GM12878 (cell line): Measurements from ENCODE around the gene FAM131B.

ENCODE experiments used
- CEBPB ChIP-seq, 2 experiments: fragments of 150-350 bp in 1 of 2; IDR thresholded peaks; 2 replicates each; pipeline ENCODE4 v1.6.1; 2012 to 2014; ENCODE audit warnings: low read depth in 2 of 2, low read length in 2 of 2, borderline replicate concordance in 1 of 2, inconsistent platforms in 1 of 2
- CTCF ChIP-seq, 3 experiments: IDR thresholded peaks in 2 of 3; conservative IDR thresholded peaks in 1 of 3; 2 replicates each; pipeline ENCODE4 v1.5.1; 2011; ENCODE audit warnings: low read depth in 3 of 3, low read length in 3 of 3, mild to moderate bottlenecking in 3 of 3, control low read depth in 2 of 3, moderate library complexity in 2 of 3, inconsistent platforms in 1 of 3, mixed read lengths in 1 of 3; ENCODE audit not compliant: control insufficient read depth in 2 of 3, insufficient read depth in 1 of 3; ENCODE audit errors: extremely low read depth in 1 of 3
- EP300 ChIP-seq, 2 experiments: fragments of 150-350 bp in 1 of 2; IDR thresholded peaks; 2 replicates each; pipeline ENCODE4 v1.6.1; 2011 to 2012; ENCODE audit warnings: low read depth in 2 of 2, low read length in 2 of 2, borderline replicate concordance in 1 of 2, improper control_type of control experiment in 1 of 2, inconsistent platforms in 1 of 2; ENCODE audit not compliant: control insufficient read depth in 1 of 2
- FOXK2 ChIP-seq: fragments of 450-650 bp; IDR thresholded peaks from 2 replicates; pipeline ENCODE4 v1.6.1; 2017; ENCODE audit warnings: mild to moderate bottlenecking, moderate library complexity
- HCFC1 ChIP-seq: fragments of 150-350 bp; IDR thresholded peaks from 2 replicates; pipeline ENCODE4 v1.6.1; 2014; ENCODE audit warnings: low read length
- JUND ChIP-seq: IDR thresholded peaks from 2 replicates; pipeline ENCODE4 v1.6.1; 2012; ENCODE audit warnings: low read depth, mild to moderate bottlenecking, low read length, improper control_type of control experiment, moderate library complexity
- POLR2AphosphoS2 ChIP-seq: IDR thresholded peaks from 2 replicates; pipeline ENCODE4 v1.6.1; 2011; ENCODE audit warnings: low read depth, mild to moderate bottlenecking, low read length, improper control_type of control experiment, moderate library complexity
- POLR2AphosphoS5 ChIP-seq: IDR thresholded peaks from 2 replicates; pipeline ENCODE4 v1.6.1; 2011; ENCODE audit warnings: mild to moderate bottlenecking, low read length, inconsistent platforms
- TF ChIP-seq, protein P1 (sequence below): fragments of 450-650 bp; IDR thresholded peaks from 2 replicates; pipeline ENCODE4 v1.6.1; 2016; ENCODE audit warnings: mild to moderate bottlenecking, moderate library complexity, borderline replicate concordance

DNA sequence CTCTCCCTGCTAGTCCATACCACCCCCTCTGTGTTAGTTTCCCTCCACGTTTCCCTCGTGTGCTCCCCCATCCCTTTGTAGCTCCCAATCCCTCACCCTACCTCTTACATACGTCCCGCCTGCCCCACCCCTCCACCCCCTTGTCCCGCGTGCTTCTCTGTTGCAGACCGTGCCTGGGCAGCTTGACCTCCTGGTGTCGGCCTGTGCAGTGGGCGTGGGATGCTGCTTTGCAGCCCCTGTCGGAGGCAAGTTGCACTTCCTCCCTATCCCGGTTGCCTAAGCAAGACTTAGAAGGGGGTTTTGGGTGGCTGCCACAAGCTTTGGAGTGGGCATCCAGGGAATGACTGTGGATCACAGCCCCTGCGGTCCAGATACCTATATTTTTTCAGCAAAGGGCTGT is 38.9 kb downstream of the FAM131B start:
- TF ChIP-seq HCFC1, result no peak
- TF ChIP-seq CTCF (IDR thresholded peaks at IDR 0.05 in 2 of 3, conservative IDR thresholded peaks at IDR 0.05 in 1 of 3; ENCODE audit: control insufficient read depth in 2 of 3, extremely low read depth in 1 of 3, insufficient read depth in 1 of 3, low read depth in 3 of 3, low read length in 3 of 3), result no peak
- no peak for TF ChIP-seq EP300 (IDR thresholded peaks at IDR 0.05; ENCODE audit: borderline replicate concordance in 1 of 2, control insufficient read depth in 1 of 2, low read depth in 2 of 2, low read length in 2 of 2)
- no peak for TF ChIP-seq CEBPB (IDR thresholded peaks at IDR 0.05; ENCODE audit: borderline replicate concordance in 1 of 2, low read depth in 2 of 2, low read length in 2 of 2)
- TF ChIP-seq, protein P1, sequence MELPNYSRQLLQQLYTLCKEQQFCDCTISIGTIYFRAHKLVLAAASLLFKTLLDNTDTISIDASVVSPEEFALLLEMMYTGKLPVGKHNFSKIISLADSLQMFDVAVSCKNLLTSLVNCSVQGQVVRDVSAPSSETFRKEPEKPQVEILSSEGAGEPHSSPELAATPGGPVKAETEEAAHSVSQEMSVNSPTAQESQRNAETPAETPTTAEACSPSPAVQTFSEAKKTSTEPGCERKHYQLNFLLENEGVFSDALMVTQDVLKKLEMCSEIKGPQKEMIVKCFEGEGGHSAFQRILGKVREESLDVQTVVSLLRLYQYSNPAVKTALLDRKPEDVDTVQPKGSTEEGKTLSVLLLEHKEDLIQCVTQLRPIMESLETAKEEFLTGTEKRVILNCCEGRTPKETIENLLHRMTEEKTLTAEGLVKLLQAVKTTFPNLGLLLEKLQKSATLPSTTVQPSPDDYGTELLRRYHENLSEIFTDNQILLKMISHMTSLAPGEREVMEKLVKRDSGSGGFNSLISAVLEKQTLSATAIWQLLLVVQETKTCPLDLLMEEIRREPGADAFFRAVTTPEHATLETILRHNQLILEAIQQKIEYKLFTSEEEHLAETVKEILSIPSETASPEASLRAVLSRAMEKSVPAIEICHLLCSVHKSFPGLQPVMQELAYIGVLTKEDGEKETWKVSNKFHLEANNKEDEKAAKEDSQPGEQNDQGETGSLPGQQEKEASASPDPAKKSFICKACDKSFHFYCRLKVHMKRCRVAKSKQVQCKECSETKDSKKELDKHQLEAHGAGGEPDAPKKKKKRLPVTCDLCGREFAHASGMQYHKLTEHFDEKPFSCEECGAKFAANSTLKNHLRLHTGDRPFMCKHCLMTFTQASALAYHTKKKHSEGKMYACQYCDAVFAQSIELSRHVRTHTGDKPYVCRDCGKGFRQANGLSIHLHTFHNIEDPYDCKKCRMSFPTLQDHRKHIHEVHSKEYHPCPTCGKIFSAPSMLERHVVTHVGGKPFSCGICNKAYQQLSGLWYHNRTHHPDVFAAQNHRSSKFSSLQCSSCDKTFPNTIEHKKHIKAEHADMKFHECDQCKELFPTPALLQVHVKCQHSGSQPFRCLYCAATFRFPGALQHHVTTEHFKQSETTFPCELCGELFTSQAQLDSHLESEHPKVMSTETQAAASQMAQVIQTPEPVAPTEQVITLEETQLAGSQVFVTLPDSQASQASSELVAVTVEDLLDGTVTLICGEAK, result no peak
- no peak for TF ChIP-seq JUND
- TF ChIP-seq FOXK2, result no peak
- no peak for TF ChIP-seq POLR2AphosphoS5
- TF ChIP-seq POLR2AphosphoS2, result no peak
